Astrocyte of the cerebellum (primary cell): ENCODE results near the gene ARMH2.
"Not testable (repeated sequence)": the region's sequence is repeated elsewhere in the genome, so short reads cannot be mapped to it uniquely, and the experiment has no call there.

Source experiments
- DNase-seq: peaks from one replicate; pipeline ENCODE4 v3.0.0-alpha.2; 2011; ENCODE audit warnings: low read depth
- H3K4me3 ChIP-seq: 2 replicates; pipeline ENCODE4 v1.5.1; 2011; ENCODE audit warnings: mild to moderate bottlenecking, low read depth, low read length, moderate library complexity
- CTCF ChIP-seq: IDR thresholded peaks from 2 replicates; pipeline ENCODE4 v1.5.1; 2012; ENCODE audit warnings: low read length, low read depth, moderate library complexity, mild to moderate bottlenecking; ENCODE audit errors: missing control alignments
- in situ Hi-C: cut with HindIII; loops from 2 replicates; pipeline ENCODE4 v1.10.0; 2017; ENCODE audit warnings: low sequenced_read_pairs

ARMH2 gene

GRCh38 chr6:24774696-24775519, 23.8 kb downstream of the ARMH2 start, which contains the start of gene GMNN:
TSS of gene GMNN (plus strand) at chr6:24774937. CDS start at chr6:24777247, 2,310 bp downstream.
- peak; percentile 80 for DNase-seq
- H3K4me3 ChIP-seq, result peak within 1 kb of the TSS; percentile 100
- in situ Hi-C loops, result no loop called here
- no peak for TF ChIP-seq CTCF

GRCh38 chr6:24768361-24768760, 30.4 kb downstream of the ARMH2 start:
- in situ Hi-C loops, result no loop called here
- peak; percentile 22 for DNase-seq
- no peak for TF ChIP-seq CTCF
- no peak overlapping the region for H3K4me3 ChIP-seq

GRCh38 chr6:24766680-24767462, 31.8 kb downstream of the ARMH2 start:
- DNase-seq, result peak; percentile 11
- in situ Hi-C loops, result no loop called here
- peak; percentile 7 for TF ChIP-seq CTCF
- no peak overlapping the region for H3K4me3 ChIP-seq

- H3K4me3 ChIP-seq, in situ Hi-C loops, DNase-seq: not testable (repeated sequence)
Measured at GRCh38 chr6:24765968-24766367, 32.7 kb downstream of the ARMH2 start.

- DNase-seq, H3K4me3 ChIP-seq, in situ Hi-C loops: not testable (repeated sequence)
Measured at GRCh38 chr6:24764833-24765828, 33.6 kb downstream of the ARMH2 start.

GRCh38 chr6:24763578-24763977, 35.1 kb downstream of the ARMH2 start:
- in situ Hi-C loops, result no loop called here
- TF ChIP-seq CTCF, result no peak
- no peak for DNase-seq
- no peak overlapping the region for H3K4me3 ChIP-seq

- DNase-seq, result no peak
- TF ChIP-seq CTCF, result no peak
- H3K4me3 ChIP-seq, result no peak overlapping the region
- in situ Hi-C loops, result no loop called here
Measured at GRCh38 chr6:24761851-24762250, 36.9 kb downstream of the ARMH2 start.
